Measurements from ENCODE around the gene FGFRL1.

GRCh38 chr4:1050486-1051213 is 39.2 kb downstream of the FGFRL1 start:
- TF ChIP-seq POLR2AphosphoS5 (IDR thresholded peaks at IDR 0.05; ENCODE audit: low read depth, low read length): no peak
- no peak for TF ChIP-seq TAF1 (IDR thresholded peaks at IDR 0.05; ENCODE audit: borderline replicate concordance, insufficient read depth, low read length)
- TF ChIP-seq REST (IDR thresholded peaks at IDR 0.05; ENCODE audit: insufficient read depth in 1 of 2, low read depth in 2 of 2, low read length in 2 of 2): no peak
